Measurements from ENCODE around the gene CLSTN1. TPM values are rescaled to one million over a fixed set of nuclear protein-coding genes. Genes with fewer than 3 reads are reported as not detected.

Gene CLSTN1
- total RNA-seq, 1 experiment from 2014 or later, result 106 TPM

DNA sequence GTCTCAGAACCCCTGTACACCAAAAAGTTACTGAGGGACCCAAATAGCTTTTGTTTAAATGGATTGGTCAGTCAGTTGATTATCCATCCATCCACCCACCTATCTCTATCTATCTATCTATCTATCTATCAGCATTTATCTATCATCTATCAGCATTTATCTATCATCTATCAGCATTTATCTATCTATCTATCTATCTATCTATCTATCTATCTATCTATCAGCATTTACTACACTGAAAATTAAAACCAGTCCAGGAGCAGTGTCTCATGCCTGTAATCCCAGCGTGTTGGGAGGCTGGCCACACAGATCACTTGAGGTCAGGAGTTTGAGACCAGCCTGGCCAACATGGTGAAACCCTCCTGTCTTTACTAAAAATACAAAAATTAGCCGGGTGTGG lies 47.1 kb downstream of the CLSTN1 start:
- no peak overlapping the region for H3K27ac Mint-ChIP-seq (ENCODE audit: low read depth, unreplicated experiment)
- peaks cover 20% of the 10 kb centered on the region for H3K36me3 Mint-ChIP-seq (ENCODE audit: insufficient read depth, unreplicated experiment)
- TF ChIP-seq CTCF (IDR thresholded peaks at IDR 0.05; ENCODE audit: unreplicated experiment), result no peak
- no peaks in the 10 kb centered on the region for H3K9me3 Mint-ChIP-seq (ENCODE audit: unreplicated experiment)
- POLR2A ChIA-PET, result interaction anchor here (0.7 to 1.6 kb wide), 3 partner anchors 10 to 28 kb away, joined by 3 to 4 read pairs (median 4); no protein-coding TSS in a partner anchor
- no TSS peak for BruUV-seq (replicated peaks)
- no peaks in the 10 kb centered on the region for H3K4me1 Mint-ChIP-seq (ENCODE audit: insufficient read depth, unreplicated experiment)
- H3K4me3 Mint-ChIP-seq (ENCODE audit: unreplicated experiment), result no peak overlapping the region
- no peaks in the 10 kb centered on the region for H3K27me3 Mint-ChIP-seq (ENCODE audit: insufficient read depth, unreplicated experiment)
- CTCF ChIA-PET, result interaction anchor here (0.6 to 2.5 kb wide), 5 partner anchors 9 to 1171 kb away, joined by 3 to 7 read pairs (median 3); no protein-coding TSS in a partner anchor
- intact Hi-C loops (cut with micrococcal nuclease), result no loop called here
- no peak for DNase-seq (ENCODE audit: unreplicated experiment)

- Mint-ChIP-seq H3K27ac (ENCODE audit: low read depth, unreplicated experiment) (no peak overlapping the region), H3K9me3 (ENCODE audit: unreplicated experiment) (no peaks in the 10 kb centered on the region), H3K36me3 (ENCODE audit: insufficient read depth, unreplicated experiment) (peaks cover 30% of the 10 kb centered on the region), H3K4me3 (ENCODE audit: unreplicated experiment) (no peak overlapping the region), H3K27me3 (ENCODE audit: insufficient read depth, unreplicated experiment) (no peaks in the 10 kb centered on the region), H3K4me1 (ENCODE audit: insufficient read depth, unreplicated experiment) (no peaks in the 10 kb centered on the region)
- no TSS peak for BruUV-seq (replicated peaks)
- ChIA-PET CTCF (interaction anchor here (0.6 to 2.5 kb wide), 4 partner anchors 9 to 149 kb away, joined by 3 to 7 read pairs (median 5); no protein-coding TSS in a partner anchor), POLR2A (interaction anchor here (1.1 kb wide), 1 partner anchor 9 kb away, joined by 4 read pairs; no protein-coding TSS in a partner anchor)
- no peak for DNase-seq (ENCODE audit: unreplicated experiment)
- TF ChIP-seq CTCF (IDR thresholded peaks at IDR 0.05; ENCODE audit: unreplicated experiment), result no peak
- intact Hi-C loops (cut with micrococcal nuclease), result no loop called here
Measured at GRCh38 chr1:9774712-9775679, 48.8 kb downstream of the CLSTN1 start.

GRCh38 chr1:9770298-9770697 lies 53.5 kb downstream of the CLSTN1 start:
- intact Hi-C loops (cut with micrococcal nuclease), result no loop called here
- TF ChIP-seq CTCF (IDR thresholded peaks at IDR 0.05; ENCODE audit: unreplicated experiment), result no peak
- no peak for DNase-seq (ENCODE audit: unreplicated experiment)
- H3K4me1 Mint-ChIP-seq (ENCODE audit: insufficient read depth, unreplicated experiment), result peaks cover 6% of the 10 kb centered on the region
- H3K4me3 Mint-ChIP-seq (ENCODE audit: unreplicated experiment), result no peak overlapping the region
- ChIA-PET POLR2A (no interaction called here), CTCF (interaction anchor here (0.6 kb wide), 1 partner anchor 103 kb away, joined by 3 read pairs; no protein-coding TSS in a partner anchor)
- H3K27me3 Mint-ChIP-seq (ENCODE audit: insufficient read depth, unreplicated experiment), result no peaks in the 10 kb centered on the region
- peaks cover 39% of the 10 kb centered on the region for H3K36me3 Mint-ChIP-seq (ENCODE audit: insufficient read depth, unreplicated experiment)
- BruUV-seq (replicated peaks), result TSS peak; percentile 16
- no peak overlapping the region for H3K27ac Mint-ChIP-seq (ENCODE audit: low read depth, unreplicated experiment)
- H3K9me3 Mint-ChIP-seq (ENCODE audit: unreplicated experiment), result no peaks in the 10 kb centered on the region

DNA sequence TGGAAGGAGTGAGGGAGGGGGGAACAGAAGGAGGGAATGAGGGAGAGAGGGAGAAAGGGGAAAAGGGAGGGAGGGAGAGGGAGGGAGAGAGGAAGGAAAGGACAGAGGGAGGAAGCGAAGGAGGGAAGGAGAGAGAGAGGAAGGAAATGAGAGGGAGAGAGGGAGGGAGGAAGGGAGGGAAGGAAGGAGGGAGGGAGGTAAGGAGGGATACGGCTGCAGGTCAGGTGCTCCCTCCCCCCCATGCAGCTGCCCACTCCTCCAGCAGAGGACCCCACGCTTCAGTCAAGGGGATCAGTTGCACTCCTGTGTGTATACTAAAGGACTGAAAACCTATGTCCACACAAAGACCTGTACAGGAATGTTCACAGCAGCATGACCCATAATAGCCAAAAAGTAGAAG lies 54.8 kb downstream of the CLSTN1 start:
- Mint-ChIP-seq H3K27ac (ENCODE audit: low read depth, unreplicated experiment) (no peak overlapping the region), H3K4me1 (ENCODE audit: insufficient read depth, unreplicated experiment) (peaks cover 6% of the 10 kb centered on the region), H3K36me3 (ENCODE audit: insufficient read depth, unreplicated experiment) (peaks cover 39% of the 10 kb centered on the region), H3K4me3 (ENCODE audit: unreplicated experiment) (no peak overlapping the region), H3K9me3 (ENCODE audit: unreplicated experiment) (no peaks in the 10 kb centered on the region), H3K27me3 (ENCODE audit: insufficient read depth, unreplicated experiment) (no peaks in the 10 kb centered on the region)
- ChIA-PET CTCF (no interaction called here), POLR2A (no interaction called here)
- no TSS peak for BruUV-seq (replicated peaks)
- DNase-seq (ENCODE audit: unreplicated experiment), result no peak
- intact Hi-C loops (cut with micrococcal nuclease), result no loop called here
- TF ChIP-seq CTCF (IDR thresholded peaks at IDR 0.05; ENCODE audit: unreplicated experiment), result no peak

Measured in MCF 10A (cell line).